Measurements from ENCODE around the gene P2RX1.

The P2RX1 gene

GRCh38 chr17:3907483-3908216 is 8.6 kb downstream of the P2RX1 start:
- DNase-seq (ENCODE audit: low read depth in 2 of 3, low spot score in 2 of 3), result no peak

GRCh38 chr17:3906881-3907280 is 9.4 kb downstream of the P2RX1 start:
- DNase-seq (ENCODE audit: low read depth in 2 of 3, low spot score in 2 of 3), result no peak

- DNase-seq (ENCODE audit: low read depth in 2 of 3, low spot score in 2 of 3), result no peak
Observed at GRCh38 chr17:3905017-3905520, 11.2 kb downstream of the P2RX1 start.

- no peak for DNase-seq (ENCODE audit: low read depth in 2 of 3, low spot score in 2 of 3)
Observed at GRCh38 chr17:3904501-3904900, 11.8 kb downstream of the P2RX1 start.

- DNase-seq (ENCODE audit: low read depth in 2 of 3, low spot score in 2 of 3), result no peak
Observed at GRCh38 chr17:3903881-3904290, 12.4 kb downstream of the P2RX1 start.

GRCh38 chr17:3903051-3903825 is 13.0 kb downstream of the P2RX1 start:
- no peak for DNase-seq (ENCODE audit: low read depth in 2 of 3, low spot score in 2 of 3)

GRCh38 chr17:3900646-3901045 is 15.6 kb downstream of the P2RX1 start:
- DNase-seq (ENCODE audit: low read depth in 2 of 3, low spot score in 2 of 3), result no peak

- DNase-seq (ENCODE audit: low read depth in 2 of 3, low spot score in 2 of 3), result no peak
Observed at GRCh38 chr17:3897731-3898130, 18.5 kb downstream of the P2RX1 start.

- DNase-seq (ENCODE audit: low read depth in 2 of 3, low spot score in 2 of 3), result no peak
Observed at GRCh38 chr17:3896968-3897235, 19.4 kb downstream of the P2RX1 start.

- no peak for DNase-seq (ENCODE audit: low read depth in 2 of 3, low spot score in 2 of 3)
Observed at GRCh38 chr17:3896108-3896967, 19.9 kb downstream of the P2RX1 start.

GRCh38 chr17:3895354-3895753 is 20.9 kb downstream of the P2RX1 start:
- no peak for DNase-seq (ENCODE audit: low read depth in 2 of 3, low spot score in 2 of 3)

- DNase-seq (ENCODE audit: low read depth in 2 of 3, low spot score in 2 of 3), result no peak
Observed at GRCh38 chr17:3894911-3895343, 21.3 kb downstream of the P2RX1 start.

GRCh38 chr17:3894188-3894587 is 22.1 kb downstream of the P2RX1 start:
- no peak for DNase-seq (ENCODE audit: low read depth in 2 of 3, low spot score in 2 of 3)

GRCh38 chr17:3893720-3894116 is 22.5 kb downstream of the P2RX1 start:
- DNase-seq (ENCODE audit: low read depth in 2 of 3, low spot score in 2 of 3), result no peak

GRCh38 chr17:3893003-3893719 is 23.1 kb downstream of the P2RX1 start, which contains the start of gene CAMKK1:
CAMKK1 (minus strand) TSS chr17:3893053; CDS start chr17:3885687, 7,366 bp downstream.
- DNase-seq (ENCODE audit: low read depth in 2 of 3, low spot score in 2 of 3), result peak; percentile 77 to 84 (median 81)

GRCh38 chr17:3892095-3892998 is 23.9 kb downstream of the P2RX1 start:
- peak in 1 of 3 experiments; percentile 26 for DNase-seq (ENCODE audit: low read depth in 2 of 3, low spot score in 2 of 3)

- DNase-seq (ENCODE audit: low read depth in 2 of 3, low spot score in 2 of 3), result no peak
Observed at GRCh38 chr17:3891626-3892094, 24.6 kb downstream of the P2RX1 start.

GRCh38 chr17:3890878-3891219 is 25.4 kb downstream of the P2RX1 start:
- no peak for DNase-seq (ENCODE audit: low read depth in 2 of 3, low spot score in 2 of 3)

- no peak for DNase-seq (ENCODE audit: low read depth in 2 of 3, low spot score in 2 of 3)
Observed at GRCh38 chr17:3890082-3890877, 26.0 kb downstream of the P2RX1 start.
